ENCODE measurements around the gene TLE5.
"Not testable (repeated sequence)": the region's sequence is repeated elsewhere in the genome, so short reads cannot be mapped to it uniquely, and the experiment has no call there.

The TLE5 gene

DNA sequence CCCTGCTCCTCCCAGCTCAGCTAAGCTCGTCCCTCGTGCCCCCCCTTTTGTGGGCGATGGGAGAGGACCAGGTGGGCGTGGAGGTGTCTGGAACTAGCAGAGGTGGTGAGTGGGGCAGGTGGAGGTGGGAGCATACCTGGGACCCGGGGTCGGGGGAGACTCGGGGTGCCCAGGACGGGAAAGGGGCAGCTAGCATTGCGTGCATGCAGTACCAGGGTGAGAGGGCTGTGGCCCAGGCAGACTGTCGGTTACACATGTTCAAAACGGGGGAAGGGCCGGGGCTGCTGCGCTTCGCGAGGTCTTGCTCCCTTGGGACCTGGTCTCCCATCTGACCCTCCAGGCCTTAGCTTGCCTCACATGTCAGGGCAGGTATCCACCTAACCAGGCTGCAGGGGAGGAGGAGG lies 9.1 kb downstream of the TLE5 start:
- no peak overlapping the region for H3K4me3 ChIP-seq (replicated peaks; ENCODE audit: low read depth, low read length)
- H3K36me3 ChIP-seq (ENCODE audit: control insufficient read depth, insufficient read depth, low read length), result peaks cover 27% of the 10 kb centered on the region
- no peaks in the 10 kb centered on the region for H3K27me3 ChIP-seq (replicated peaks; ENCODE audit: control insufficient read depth, insufficient read depth, low read length)
- TF ChIP-seq, protein P1, sequence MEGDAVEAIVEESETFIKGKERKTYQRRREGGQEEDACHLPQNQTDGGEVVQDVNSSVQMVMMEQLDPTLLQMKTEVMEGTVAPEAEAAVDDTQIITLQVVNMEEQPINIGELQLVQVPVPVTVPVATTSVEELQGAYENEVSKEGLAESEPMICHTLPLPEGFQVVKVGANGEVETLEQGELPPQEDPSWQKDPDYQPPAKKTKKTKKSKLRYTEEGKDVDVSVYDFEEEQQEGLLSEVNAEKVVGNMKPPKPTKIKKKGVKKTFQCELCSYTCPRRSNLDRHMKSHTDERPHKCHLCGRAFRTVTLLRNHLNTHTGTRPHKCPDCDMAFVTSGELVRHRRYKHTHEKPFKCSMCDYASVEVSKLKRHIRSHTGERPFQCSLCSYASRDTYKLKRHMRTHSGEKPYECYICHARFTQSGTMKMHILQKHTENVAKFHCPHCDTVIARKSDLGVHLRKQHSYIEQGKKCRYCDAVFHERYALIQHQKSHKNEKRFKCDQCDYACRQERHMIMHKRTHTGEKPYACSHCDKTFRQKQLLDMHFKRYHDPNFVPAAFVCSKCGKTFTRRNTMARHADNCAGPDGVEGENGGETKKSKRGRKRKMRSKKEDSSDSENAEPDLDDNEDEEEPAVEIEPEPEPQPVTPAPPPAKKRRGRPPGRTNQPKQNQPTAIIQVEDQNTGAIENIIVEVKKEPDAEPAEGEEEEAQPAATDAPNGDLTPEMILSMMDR (IDR thresholded peaks at IDR 0.05; ENCODE audit: insufficient read depth, low read length, poor library complexity, severe bottlenecking), result no peak
- no peak for DNase-seq (ENCODE audit: extremely low read depth, insufficient read length)

DNA sequence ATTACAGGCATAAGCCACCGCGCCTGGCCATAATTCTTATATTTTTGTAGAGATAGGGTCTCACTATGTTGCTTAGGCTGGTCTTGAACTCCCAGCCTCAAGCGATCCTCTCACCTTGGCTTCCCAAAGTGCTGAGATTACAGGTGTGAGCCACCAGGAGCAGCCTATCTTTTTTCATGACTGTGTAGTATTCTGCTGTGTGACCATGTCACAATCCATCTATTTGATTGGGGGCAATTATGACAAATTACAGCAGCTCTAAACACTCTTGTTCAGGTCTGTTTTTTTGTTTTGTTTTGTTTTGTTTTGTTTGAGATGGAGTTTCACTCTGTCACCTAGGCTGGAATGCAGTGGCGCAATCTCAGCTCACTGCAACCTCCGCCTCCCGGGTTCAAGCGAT lies 12.3 kb downstream of the TLE5 start:
- DNase-seq (ENCODE audit: extremely low read depth, insufficient read length); H3K27me3 ChIP-seq (replicated peaks; ENCODE audit: control insufficient read depth, insufficient read depth, low read length); H3K36me3 ChIP-seq (ENCODE audit: control insufficient read depth, insufficient read depth, low read length); H3K4me3 ChIP-seq (replicated peaks; ENCODE audit: low read depth, low read length): not testable (repeated sequence)

DNA sequence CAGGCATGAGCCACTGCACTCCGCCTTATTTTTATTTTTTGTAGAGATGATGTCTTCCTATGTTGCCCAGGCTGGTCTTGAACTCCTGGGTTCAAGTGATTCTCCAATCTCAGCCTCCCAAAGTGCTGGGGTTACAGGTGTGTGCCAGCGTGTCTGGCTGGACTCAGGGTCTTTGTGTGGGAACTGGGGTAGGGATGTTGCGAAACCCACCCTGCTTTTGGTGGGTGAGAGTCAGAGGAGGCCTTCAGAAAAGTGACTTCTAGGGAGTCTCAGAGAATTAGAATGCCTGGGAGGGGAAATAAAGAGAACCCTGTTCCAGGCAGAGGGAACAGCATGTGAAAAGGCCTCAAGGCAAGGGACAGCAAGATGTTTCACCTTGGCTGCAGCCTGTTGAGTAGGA lies 13.2 kb downstream of the TLE5 start:
- no peak for DNase-seq (ENCODE audit: extremely low read depth, insufficient read length)

DNA sequence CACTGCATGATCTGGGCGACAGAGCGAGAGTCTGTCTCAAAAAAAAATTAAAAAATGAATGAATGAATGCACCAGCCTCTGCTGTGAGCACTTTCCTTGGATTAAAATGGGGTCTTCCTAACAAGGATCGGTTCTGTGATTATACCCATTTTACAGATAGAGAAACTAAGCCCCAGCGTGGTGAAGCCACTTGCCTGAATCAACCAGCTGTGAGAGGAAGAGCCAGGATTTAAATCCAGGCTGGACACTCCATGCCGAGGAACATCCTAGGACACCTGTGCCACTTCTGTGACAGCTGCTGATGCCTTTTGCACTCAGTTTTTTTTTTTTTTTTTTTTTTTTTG lies 14.1 kb downstream of the TLE5 start:
- no peaks in the 10 kb centered on the region for H3K27me3 ChIP-seq (replicated peaks; ENCODE audit: control insufficient read depth, insufficient read depth, low read length)
- peaks cover 2% of the 10 kb centered on the region; the same call in 1 of the 2 replicates for H3K36me3 ChIP-seq (ENCODE audit: control insufficient read depth, insufficient read depth, low read length)
- TF ChIP-seq, protein P1 (IDR thresholded peaks at IDR 0.05; ENCODE audit: insufficient read depth, low read length, poor library complexity, severe bottlenecking), result no peak
- DNase-seq (ENCODE audit: extremely low read depth, insufficient read length), result no peak
- no peak overlapping the region for H3K4me3 ChIP-seq (replicated peaks; ENCODE audit: low read depth, low read length)

More for the DNA sequence above, 13.2 kb downstream of the TLE5 start:
- TF ChIP-seq, protein P1 (IDR thresholded peaks at IDR 0.05; ENCODE audit: insufficient read depth, low read length, poor library complexity, severe bottlenecking), result no peak
- H3K36me3 ChIP-seq (ENCODE audit: control insufficient read depth, insufficient read depth, low read length), result peaks cover 4% of the 10 kb centered on the region
- H3K27me3 ChIP-seq (replicated peaks; ENCODE audit: control insufficient read depth, insufficient read depth, low read length), result no peaks in the 10 kb centered on the region
- no peak overlapping the region for H3K4me3 ChIP-seq (replicated peaks; ENCODE audit: low read depth, low read length)

DNA sequence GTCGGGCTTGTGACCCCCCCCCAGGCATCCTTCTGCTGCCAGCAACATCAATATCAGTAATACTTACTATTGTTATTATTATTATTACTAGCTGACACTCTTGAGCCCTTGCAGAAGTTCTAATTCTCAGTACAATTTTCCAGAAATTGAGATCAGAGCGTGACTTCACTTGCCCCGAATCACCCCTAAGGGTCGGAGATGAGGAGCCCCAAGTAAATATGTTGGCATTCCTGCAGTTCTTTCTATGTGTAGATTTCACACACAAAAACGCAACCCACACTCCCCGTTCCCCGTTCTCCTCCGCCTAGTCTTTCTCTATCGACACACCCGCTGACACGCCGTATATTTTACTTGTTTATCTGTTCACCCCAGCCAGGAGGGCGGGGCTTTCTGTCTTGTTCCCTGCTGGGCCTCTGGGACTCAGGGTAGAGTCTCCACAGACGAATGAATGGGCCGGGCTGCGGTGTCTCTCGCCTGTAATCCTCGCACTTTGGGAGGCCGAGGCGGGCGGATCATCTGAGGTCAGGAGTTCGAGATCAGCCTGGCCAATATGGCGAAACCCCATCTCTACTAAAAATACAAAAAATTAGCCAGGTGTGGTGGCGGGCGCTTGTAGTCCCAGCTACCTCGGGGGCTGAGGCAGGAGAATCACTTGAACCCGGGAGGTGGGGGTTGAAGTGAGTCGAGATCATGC lies 14.7 kb downstream of the TLE5 start:
- TF ChIP-seq, protein P1 (IDR thresholded peaks at IDR 0.05; ENCODE audit: insufficient read depth, low read length, poor library complexity, severe bottlenecking), result no peak
- Histone ChIP-seq H3K4me3 (replicated peaks; ENCODE audit: low read depth, low read length) (no peak overlapping the region), H3K36me3 (ENCODE audit: control insufficient read depth, insufficient read depth, low read length) (peaks cover under 1% of the 10 kb centered on the region; the same call in 1 of the 2 replicates), H3K27me3 (replicated peaks; ENCODE audit: control insufficient read depth, insufficient read depth, low read length) (no peaks in the 10 kb centered on the region)
- DNase-seq (ENCODE audit: extremely low read depth, insufficient read length), result no peak

DNA sequence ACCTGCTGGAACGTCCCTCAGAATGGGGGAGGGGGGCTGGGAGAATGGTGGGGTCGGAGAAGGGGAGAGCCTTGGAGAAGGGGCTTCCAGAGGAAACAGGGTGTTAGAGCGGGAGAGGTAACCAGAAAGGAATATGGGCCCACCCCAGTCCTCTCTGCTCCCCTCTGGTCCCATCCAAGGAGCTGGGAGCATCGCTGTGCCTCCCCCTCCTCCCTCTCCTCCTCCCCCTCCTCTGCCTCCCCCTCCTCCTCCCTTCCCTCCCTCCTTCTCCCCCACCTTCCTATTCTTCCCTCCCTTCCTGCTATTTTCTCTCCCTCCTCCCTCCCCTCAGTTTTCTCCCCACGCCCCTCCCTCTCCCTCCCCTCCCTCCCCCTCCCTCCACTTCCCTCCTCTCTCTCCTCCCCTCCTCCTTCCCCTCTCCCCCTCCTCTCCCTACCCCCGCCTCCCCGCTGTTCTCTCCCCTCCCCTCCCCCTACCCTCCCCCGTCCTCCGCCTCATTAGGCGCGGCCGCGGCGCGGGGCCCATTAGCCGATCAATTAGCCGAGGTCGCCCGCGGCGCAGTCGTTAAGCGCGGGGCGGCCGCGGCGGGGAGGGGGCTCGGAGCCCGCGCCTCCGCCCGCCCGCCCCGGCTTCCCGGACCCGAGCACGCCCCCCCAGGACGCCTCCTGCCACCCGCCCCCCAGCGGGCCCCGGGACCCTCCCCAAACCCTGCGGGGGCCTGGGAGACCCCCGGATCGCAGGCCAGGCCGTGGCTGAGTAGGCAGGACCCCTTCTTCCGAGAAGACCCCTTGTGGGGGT lies 15.4 kb downstream of the TLE5 start:
- Histone ChIP-seq H3K4me3 (replicated peaks; ENCODE audit: low read depth, low read length) (no peak overlapping the region), H3K27me3 (replicated peaks; ENCODE audit: control insufficient read depth, insufficient read depth, low read length) (no peaks in the 10 kb centered on the region), H3K36me3 (ENCODE audit: control insufficient read depth, insufficient read depth, low read length) (no peaks in the 10 kb centered on the region)
- TF ChIP-seq, protein P1 (IDR thresholded peaks at IDR 0.05; ENCODE audit: insufficient read depth, low read length, poor library complexity, severe bottlenecking), result no peak
- no peak for DNase-seq (ENCODE audit: extremely low read depth, insufficient read length)
